PC-9 (cell line): ENCODE data around the gene BANF2. TPM values are rescaled to one million over a fixed set of nuclear protein-coding genes. Genes with fewer than 3 reads are reported as not detected.
A peak's percentile ranks its signal among the peaks of the same experiment; 100 is the strongest.

Experiments used
- BruUV-seq: library from RNA; stranded (reverse); fragments of 400-500 nt; replicated peaks from 2 replicates; lab custom pipeline; 2021; lab: Mats Ljungman, UMichigan
- CTCF ChIA-PET: fragments of 300-600 bp; sonication (Branson Sonifier 250); formaldehyde crosslinking; loops from one replicate; lab custom pipeline; 2022; ENCODE audit warnings: antibody characterized with exemption; lab: Charles Lee
- POLR2A ChIA-PET: fragments of 300-600 bp; sonication (Branson Sonifier 250); formaldehyde crosslinking; loops from one replicate; lab custom pipeline; 2022; ENCODE audit warnings: antibody characterized with exemption; ENCODE audit not compliant: unreplicated experiment; lab: Charles Lee
- DNase-seq, 2 experiments: peaks; one replicate each; pipeline versions ENCODE4 v3.0.0 to v3.0.0-alpha.2; 2015 to 2022; ENCODE audit warnings: mixed read lengths in 1 of 2
- H2AFZ ChIP-seq: fragments of 200-600 bp; sonication (generic); 2 replicates; pipeline ENCODE4 v1.8.1; 2017; ENCODE audit warnings: antibody characterized with exemption
- H3F3A ChIP-seq: fragments of 200-600 bp; sonication (generic); 2 replicates; pipeline ENCODE4 v1.8.1; 2017; ENCODE audit warnings: antibody characterized with exemption, mild to moderate bottlenecking, low read depth; ENCODE audit not compliant: insufficient read depth
- H3K27ac ChIP-seq: fragments of 200-600 bp; sonication (generic); 2 replicates; pipeline ENCODE4 v1.6.1; 2016; ENCODE audit warnings: mixed run types
- H3K27me3 ChIP-seq: fragments of 200-600 bp; sonication (generic); 2 replicates; pipeline ENCODE4 v1.6.1; 2016; ENCODE audit warnings: low read depth, mixed run types; ENCODE audit not compliant: insufficient read depth
- H3K36me3 ChIP-seq: fragments of 200-600 bp; sonication (generic); 2 replicates; pipeline ENCODE4 v1.6.1; 2016; ENCODE audit warnings: low read depth, mixed run types
- H3K4me1 ChIP-seq: fragments of 200-600 bp; sonication (generic); replicated peaks from 2 replicates; pipeline ENCODE4 v1.6.1; 2016; ENCODE audit warnings: mixed run types; ENCODE audit not compliant: insufficient read depth
- H3K4me2 ChIP-seq: fragments of 200-600 bp; sonication (generic); 2 replicates; pipeline ENCODE4 v1.6.1; 2017; ENCODE audit warnings: mixed run types
- H3K4me3 ChIP-seq: fragments of 200-600 bp; sonication (generic); 2 replicates; pipeline ENCODE4 v1.6.1; 2016; ENCODE audit warnings: mixed run types
- H3K79me2 ChIP-seq: fragments of 200-600 bp; sonication (generic); 2 replicates; pipeline ENCODE4 v1.6.1; 2017; ENCODE audit warnings: low read depth, mixed run types
- H3K9me2 ChIP-seq: fragments of 200-600 bp; sonication (generic); 2 replicates; pipeline ENCODE4 v1.8.1; 2017; ENCODE audit warnings: mild to moderate bottlenecking; ENCODE audit not compliant: insufficient read depth
- H3K9me3 ChIP-seq: fragments of 200-600 bp; sonication (generic); 2 replicates; pipeline ENCODE4 v1.8.1; 2016; ENCODE audit warnings: low read depth; ENCODE audit not compliant: insufficient read depth
- H4K20me1 ChIP-seq: fragments of 200-600 bp; sonication (generic); 2 replicates; pipeline ENCODE4 v1.8.1; 2017; ENCODE audit not compliant: insufficient read depth
- CTCF ChIP-seq: fragments of 200-600 bp; sonication (generic); conservative IDR thresholded peaks from 2 replicates; pipeline ENCODE4 v1.6.1; 2017; ENCODE audit warnings: mixed run types, antibody characterized with exemption, mild to moderate bottlenecking, moderate library complexity
- EZH2 ChIP-seq: fragments of 200-600 bp; sonication (generic); IDR thresholded peaks from 2 replicates; pipeline ENCODE4 v1.8.0; 2017; ENCODE audit warnings: antibody characterized with exemption, low read depth
- intact Hi-C: fragments of 100-400 bp; cut with micrococcal nuclease; formaldehyde crosslinking; loops from one replicate; pipeline ENCODE4 v1.10.0; 2022; ENCODE audit not compliant: unreplicated experiment
- total RNA-seq: library from RNA; stranded (reverse); gene quantifications from 2 replicates; pipeline ENCODE4 v1.2.3, GENCODE V29; 2021

BANF2 gene
- total RNA-seq, 1 experiment from 2014 or later = not detected

- ChIA-PET POLR2A (no interaction called here), CTCF (no interaction called here)
- no peak for TF ChIP-seq CTCF
- no peak for TF ChIP-seq EZH2
These were observed 59.7 kb downstream of the BANF2 start for GRCh38 chr20:17759449-17759848.

GRCh38 chr20:17761604-17762003 is 61.8 kb downstream of the BANF2 start:
- Histone ChIP-seq H3K36me3 (no peaks in the 10 kb centered on the region), H3K79me2 (no peaks in the 10 kb centered on the region), H3K9me2 (no peaks in the 10 kb centered on the region), H3K9me3 (no peaks in the 10 kb centered on the region), H3F3A (no peaks in the 10 kb centered on the region), H3K4me1 (peaks cover 11% of the 10 kb centered on the region), H3K27me3 (peaks cover 3% of the 10 kb centered on the region; the same call in 1 of the 2 replicates), H4K20me1 (no peaks in the 10 kb centered on the region), H3K27ac (no peak overlapping the region), H3K4me3 (no peak overlapping the region), H2AFZ (no peak overlapping the region), H3K4me2 (no peak overlapping the region)
- no peak for TF ChIP-seq EZH2
- no peak for TF ChIP-seq CTCF
- no peak for DNase-seq
- ChIA-PET CTCF (no interaction called here), POLR2A (no interaction called here)
- BruUV-seq = no TSS peak
- intact Hi-C loops = no loop called here

More at GRCh38 chr20:17759449-17759848, 59.7 kb downstream of the BANF2 start:
- no peak overlapping the region for H2AFZ ChIP-seq
- 0 out of 2 replicates have a peak, but pooled peaks cover 10% of the 10 kb centered on the region for H3K27me3 ChIP-seq
- DNase-seq = no peak
- H3K9me2 ChIP-seq = no peaks in the 10 kb centered on the region; the same call in 1 of the 2 replicates
- intact Hi-C loops = no loop called here
- no peak overlapping the region for H3K4me3 ChIP-seq
- no peak overlapping the region for H3K4me2 ChIP-seq
- H4K20me1 ChIP-seq = no peaks in the 10 kb centered on the region
- H3K27ac ChIP-seq = no peak overlapping the region
- peaks cover 11% of the 10 kb centered on the region for H3K4me1 ChIP-seq
- H3F3A ChIP-seq = no peaks in the 10 kb centered on the region
- no peaks in the 10 kb centered on the region for H3K36me3 ChIP-seq
- H3K9me3 ChIP-seq = no peaks in the 10 kb centered on the region
- no TSS peak for BruUV-seq
- H3K79me2 ChIP-seq = no peaks in the 10 kb centered on the region

- ChIA-PET POLR2A (interaction anchor here (0.5 kb wide), 1 partner anchor 291 kb away, joined by 12 read pairs; no protein-coding TSS in a partner anchor), CTCF (no interaction called here)
These were observed 62.6 kb downstream of the BANF2 start for GRCh38 chr20:17762243-17762872.

More at GRCh38 chr20:17762243-17762872, 62.6 kb downstream of the BANF2 start:
- Histone ChIP-seq H3K79me2 (no peaks in the 10 kb centered on the region), H3K27me3 (no peaks in the 10 kb centered on the region; the same call in 1 of the 2 replicates), H3F3A (no peaks in the 10 kb centered on the region), H3K36me3 (no peaks in the 10 kb centered on the region), H3K4me3 (no peak overlapping the region), H3K27ac (no peak overlapping the region), H3K4me1 (peaks cover 11% of the 10 kb centered on the region), H3K9me3 (no peaks in the 10 kb centered on the region), H2AFZ (no peak overlapping the region), H3K9me2 (no peaks in the 10 kb centered on the region), H3K4me2 (no peak overlapping the region), H4K20me1 (no peaks in the 10 kb centered on the region)
- peak in 1 of 2 experiments; percentile 1 for DNase-seq
- no peak for TF ChIP-seq EZH2
- TF ChIP-seq CTCF = no peak
- no TSS peak for BruUV-seq
- intact Hi-C loops = no loop called here
